ENCODE measurements around the gene ZBTB18. TPM values are rescaled to one million over a fixed set of nuclear protein-coding genes. Genes with fewer than 3 reads are reported as not detected.

Gene ZBTB18
- total RNA-seq, 1 experiment from 2014 or later = 12.1 TPM

- H2BK20ac ChIP-seq (ENCODE audit: low read depth, low read length, poor library complexity, severe bottlenecking) = no peak overlapping the region
- H3K4ac ChIP-seq (ENCODE audit: low read depth, low read length) = no peak overlapping the region
- H3K23me2 ChIP-seq (ENCODE audit: insufficient read length, low read depth, low read length, poor library complexity, severe bottlenecking) = no peaks in the 10 kb centered on the region
- no peak for DNase-seq
- H3K27ac Mint-ChIP-seq = peak overlapping the region in 1 of 3 experiments; percentile 37; a peak in 1 of 7 replicates
- no peak overlapping the region for H3T11ph ChIP-seq (ENCODE audit: low read length)
- H3K23ac ChIP-seq (ENCODE audit: insufficient read length, low read depth, low read length) = no peak overlapping the region
- H2BK12ac ChIP-seq (ENCODE audit: insufficient read length, low read depth, low read length) = no peak overlapping the region
- TF ChIP-seq CTCF (conservative IDR thresholded peaks at IDR 0.05) = no peak
- H2BK120ac ChIP-seq (ENCODE audit: low read depth, low read length, poor library complexity, severe bottlenecking) = no peak overlapping the region
- no peak overlapping the region for H2BK5ac ChIP-seq (ENCODE audit: insufficient read length, low read length)
- H4K91ac ChIP-seq (ENCODE audit: insufficient read length, low read depth, low read length) = no peak overlapping the region
- H2BK15ac ChIP-seq (ENCODE audit: low read depth, low read length) = no peak overlapping the region
- H3K9me3 ChIP-seq (ENCODE audit: control insufficient read depth, low read depth, low read length) = no peaks in the 10 kb centered on the region
- no peak overlapping the region for H3K18ac ChIP-seq (ENCODE audit: insufficient read length, low read depth, low read length)
- no peaks in the 10 kb centered on the region for H3K27me3 ChIP-seq (ENCODE audit: insufficient read depth, low read length)
- no peak overlapping the region for H3K4me3 Mint-ChIP-seq
- no peak overlapping the region for H3K14ac ChIP-seq (ENCODE audit: insufficient read depth, low read length)
- peaks cover 0 to 3% of the 10 kb centered on the region in 2 experiments; a peak in 1 of 5 replicates for H3K9me3 Mint-ChIP-seq
- H3K4me1 ChIP-seq (ENCODE audit: insufficient read depth, low read length) = peaks cover 4% of the 10 kb centered on the region; the same call in 1 of the 2 replicates
- H4K5ac ChIP-seq (ENCODE audit: insufficient read length, low read depth, low read length) = no peak overlapping the region
- H4K20me1 ChIP-seq (ENCODE audit: control insufficient read depth, insufficient read depth, insufficient read length) = no peaks in the 10 kb centered on the region
- H3K4me2 ChIP-seq (ENCODE audit: insufficient read depth, insufficient read length, low read length) = no peak overlapping the region
- H3K79me1 ChIP-seq (ENCODE audit: insufficient read depth, low read depth, low read length, poor library complexity, severe bottlenecking) = no peaks in the 10 kb centered on the region
- no peak overlapping the region for H3K27ac ChIP-seq (ENCODE audit: insufficient read length, low read depth, low read length)
- no peak overlapping the region for H4K8ac ChIP-seq (replicated peaks; ENCODE audit: insufficient read length, low read depth, low read length)
- H3K27me3 Mint-ChIP-seq (ENCODE audit: low read depth) = no peaks in the 10 kb centered on the region; the same call in 1 of the 2 replicates
- peaks cover 28 to 29% of the 10 kb centered on the region in 2 experiments for H3K4me1 Mint-ChIP-seq
- no peak overlapping the region for H2AK5ac ChIP-seq (ENCODE audit: insufficient read length, low read length)
- no CpG with 5 or more reads among the region's 4 CpGs for WGBS (ENCODE audit: extremely low coverage, insufficient read length, low lambda C conversion rate)
- no peak overlapping the region for H2AFZ ChIP-seq (ENCODE audit: low read length)
- no peaks in the 10 kb centered on the region for H3K79me2 ChIP-seq (ENCODE audit: insufficient read depth, low read length)
- H3K36me3 Mint-ChIP-seq (ENCODE audit: insufficient read depth in 1 of 3, low read depth in 3 of 3) = peaks cover 0 to 9% (median 2%) of the 10 kb centered on the region in 3 experiments; a peak in 3 of 7 replicates
- no peak overlapping the region for H3K9ac ChIP-seq (ENCODE audit: extremely low read depth, insufficient read length, low read length)
- no peak overlapping the region for H3K56ac ChIP-seq (ENCODE audit: insufficient read length, low read depth, low read length)
Measured at GRCh38 chr1:244019982-244020485, 31.0 kb upstream of the ZBTB18 start.

All from H9 (cell line).